K562 (cell line): ENCODE measurements around the gene GDNF. TPM values are rescaled to one million over a fixed set of nuclear protein-coding genes. Genes with fewer than 3 reads are reported as not detected.

Source experiments
- ATAC-seq: fragments of 200-7000 bp; cut with Tn5 transposase; 3 replicates; pipeline ENCODE4 v1.9.1; 2020; ENCODE audit warnings: moderate library complexity
- BruUV-seq: library from RNA; stranded (reverse); fragments of 400-500 nt; replicated peaks from 2 replicates; lab custom pipeline; 2021; lab: Mats Ljungman, UMichigan
- CTCF ChIA-PET: fragments of 300-600 bp; formaldehyde crosslinking; extraction: SDS; loops from one replicate; lab custom pipeline; 2021; ENCODE audit warnings: low intra/inter-chr PET ratio; lab: Yijun Ruan, JAX
- POLR2A ChIA-PET: fragments of 300-600, 350-650 bp; sonication (Branson Sonifier 250); formaldehyde crosslinking; extraction: SDS; loops from one replicate; lab custom pipeline; 2021; ENCODE audit warnings: antibody characterized with exemption, inconsistent platforms; lab: Yijun Ruan, JAX
- DNase-seq, 4 experiments: peaks; one replicate each; pipeline versions ENCODE4 v3.0.0 to v3.0.0-alpha.2; 2011 to 2018; ENCODE audit warnings: low spot score in 3 of 4, mixed read lengths in 3 of 4; ENCODE audit errors: extremely low read depth in 1 of 4
- FAIRE-seq: peaks from 2 replicates; lab custom pipeline; 2011; peaks lifted over from hg19 to GRCh38; lab: Jason Lieb, UNC
- H2AFZ ChIP-seq: 2 replicates; pipeline ENCODE4 v1.6.0; 2011; ENCODE audit warnings: low read depth, low read length, control low read depth, inconsistent platforms
- H3K27ac ChIP-seq: fragments of 200-600 bp; 3 replicates; pipeline ENCODE4 v1.8.0; 2011; ENCODE audit warnings: low read depth, mild to moderate bottlenecking, control low read depth, inconsistent platforms, low read length, moderate library complexity, mixed read lengths; ENCODE audit errors: extremely low read depth
- H3K27me3 ChIP-seq, 2 experiments: fragments of 300-600 bp in 1 of 2; 2 replicates in 1 of 2; 3 replicates in 1 of 2; pipeline versions ENCODE4 v1.6.0 to v1.8.0; 2011; ENCODE audit warnings: inconsistent platforms in 2 of 2, low read length in 2 of 2, mild to moderate bottlenecking in 1 of 2, mixed read lengths in 1 of 2, moderate library complexity in 1 of 2; ENCODE audit not compliant: control insufficient read depth in 2 of 2, insufficient read depth in 2 of 2
- H3K36me3 ChIP-seq: fragments of 300-600 bp; 3 replicates; pipeline ENCODE4 v1.8.0; 2011; ENCODE audit warnings: mild to moderate bottlenecking, low read length, inconsistent platforms; ENCODE audit not compliant: control insufficient read depth, insufficient read depth
- H3K4me1 ChIP-seq, 2 experiments: fragments of 200-600 bp in 1 of 2; replicated peaks in 1 of 2; 2 replicates in 1 of 2; 3 replicates in 1 of 2; pipeline versions ENCODE4 v1.5.1 to v1.8.0; 2011; ENCODE audit warnings: inconsistent platforms in 2 of 2, low read length in 2 of 2, mild to moderate bottlenecking in 1 of 2, mixed read lengths in 1 of 2, moderate library complexity in 1 of 2; ENCODE audit not compliant: control insufficient read depth in 2 of 2, insufficient read depth in 2 of 2
- H3K4me2 ChIP-seq: 2 replicates; pipeline ENCODE4 v1.6.1; 2011; ENCODE audit warnings: low read length, control low read depth, inconsistent platforms, mixed read lengths; ENCODE audit not compliant: insufficient read depth
- H3K4me3 ChIP-seq: fragments of 200-600 bp; sonication (generic), shearing (Covaris generic); 2 replicates; pipeline ENCODE4 v1.5.1; 2016; ENCODE audit warnings: control low read depth, inconsistent platforms
- H3K79me2 ChIP-seq: fragments of 200-600 bp; 3 replicates; pipeline ENCODE4 v1.8.0; 2011; ENCODE audit warnings: low read length, inconsistent platforms; ENCODE audit not compliant: control insufficient read depth, insufficient read depth
- H3K9ac ChIP-seq, 2 experiments: 2 replicates each; pipeline versions ENCODE4 v1.6.0 to v1.6.1; 2011; ENCODE audit warnings: low read depth in 2 of 2, low read length in 2 of 2, control low read depth in 1 of 2, inconsistent platforms in 1 of 2, mild to moderate bottlenecking in 1 of 2, mixed read lengths in 1 of 2; ENCODE audit not compliant: insufficient read depth in 1 of 2
- H3K9me1 ChIP-seq: one replicate; pipeline ENCODE4 v1.6.0; 2011; ENCODE audit warnings: inconsistent platforms, mild to moderate bottlenecking, low read length, moderate library complexity; ENCODE audit not compliant: control insufficient read depth, insufficient read depth
- H3K9me3 ChIP-seq: replicated peaks from 2 replicates; pipeline ENCODE4 v1.5.1; 2011; ENCODE audit warnings: low read depth, low read length, inconsistent platforms; ENCODE audit not compliant: control insufficient read depth, insufficient read depth
- H4K20me1 ChIP-seq: replicated peaks from 2 replicates; pipeline ENCODE4 v1.6.1; 2011; ENCODE audit warnings: low read length, inconsistent platforms, mixed read lengths; ENCODE audit not compliant: control insufficient read depth, insufficient read depth
- EHMT2 ChIP-seq: fragments of 450-650 bp; IDR thresholded peaks from 2 replicates; pipeline ENCODE4 v1.6.1; 2018; ENCODE audit warnings: antibody characterized with exemption
- ELF1 ChIP-seq: fragments of 200-800 bp; sonication (Bioruptor generic); IDR thresholded peaks from 2 replicates; pipeline ENCODE4 v1.6.1; 2016; ENCODE audit warnings: missing genetic modification characterization, missing compliant biosample characterization
- ELK1 ChIP-seq: sonication (generic); formaldehyde crosslinking; IDR thresholded peaks from 2 replicates; pipeline ENCODE4 v1.8.1; 2022; ENCODE audit warnings: missing genetic modification reagents
- HES1 ChIP-seq: fragments of 450-650 bp; IDR thresholded peaks from 2 replicates; pipeline ENCODE4 v1.6.1; 2016; ENCODE audit warnings: low read depth, mild to moderate bottlenecking, moderate library complexity
- MBD1 ChIP-seq: fragments of 250-450 bp; sonication (Bioruptor Pico); IDR thresholded peaks from 2 replicates; pipeline ENCODE4 v1.8.0; 2022; ENCODE audit warnings: inconsistent platforms
- NCOA6 ChIP-seq: fragments of 450-650 bp; IDR thresholded peaks from 2 replicates; pipeline ENCODE4 v1.6.1; 2017; ENCODE audit warnings: mild to moderate bottlenecking
- NEUROD1 ChIP-seq: fragments of 150-350 bp; IDR thresholded peaks from 2 replicates; pipeline ENCODE4 v1.6.1; 2014; ENCODE audit warnings: borderline replicate concordance, low read length, low read depth; ENCODE audit not compliant: partially characterized antibody
- PHB ChIP-seq: fragments of 250-450 bp; sonication (Bioruptor Pico); IDR thresholded peaks from 2 replicates; pipeline ENCODE4 v1.5.0; 2021
- SMARCA5 ChIP-seq: fragments of 450-650 bp; IDR thresholded peaks from 2 replicates; pipeline ENCODE4 v1.6.1; 2016
- SP2 ChIP-seq: IDR thresholded peaks from 2 replicates; pipeline ENCODE4 v1.6.1; 2011; ENCODE audit warnings: mild to moderate bottlenecking, low read depth, low read length, moderate library complexity; ENCODE audit not compliant: poor library complexity, severe bottlenecking; ENCODE audit errors: extremely low read depth
- TBL1XR1 ChIP-seq, 2 experiments: IDR thresholded peaks; 2 replicates each; pipeline ENCODE4 v1.6.1; 2012; ENCODE audit warnings: improper control_type of control experiment in 2 of 2, low read length in 2 of 2, mild to moderate bottlenecking in 1 of 2
- TFE3 ChIP-seq: fragments of 450-650 bp; formaldehyde crosslinking; IDR thresholded peaks from 2 replicates; pipeline ENCODE4 v1.4.0; 2020; ENCODE audit warnings: mild to moderate bottlenecking, mixed read lengths
- WHSC1 ChIP-seq: IDR thresholded peaks from one replicate; pipeline ENCODE4 v1.6.1; 2012; ENCODE audit warnings: low read length, control low read depth, inconsistent platforms
- WGBS: fragments of 100-300 bp; shearing (Covaris generic); methylation state at CpG from one replicate; pipeline ENCODE4 v1.1.6; 2016; ENCODE audit warnings: low coverage, mixed read lengths; ENCODE audit not compliant: insufficient coverage; ENCODE audit errors: missing lambda C conversion rate; 5-methylcytosine and 5-hydroxymethylcytosine counted together
- in situ Hi-C: fragments of 300-500 bp; cut with MboI; formaldehyde crosslinking; loops from 4 replicates; pipeline ENCODE4 v1.15.0; 2018; ENCODE audit warnings: inconsistent platforms, mixed read lengths
- intact Hi-C: fragments of 100-400 bp; cut with micrococcal nuclease; formaldehyde crosslinking; loops from 2 replicates; pipeline ENCODE4 v1.14.2; 2022
- polyA plus RNA-seq, 8 experiments: library from polyadenylated mRNA; depleted of rRNA in 4 of 8; stranded (reverse) in 5 of 8; unstranded in 3 of 8; fragments of >200 nt; fragmentation: Nextera tagmentation in 2 of 8; fragmentation: Illumina TruSeq in 1 of 8; extraction: Ambion mirVana in 2 of 8; extraction: Trizol in 1 of 8; gene quantifications; 2 replicates each; pipeline versions ENCODE4 v1.2.1 to v1.2.3, GENCODE V29; 2011 to 2014; ENCODE audit warnings: inconsistent platforms in 1 of 8, missing spikeins in 1 of 8
- total RNA-seq, 7 experiments: library from RNA; depleted of rRNA in 6 of 7; stranded (reverse); fragments of >200 nt in 6 of 7; fragmentation: Illumina TruSeq in 2 of 7; extraction: Trizol in 2 of 7; gene quantifications; 2 replicates each; pipeline versions ENCODE4 v1.2.1 to v1.2.3, GENCODE V29; 2011 to 2021; ENCODE audit warnings: low replicate concordance in 1 of 7

Gene GDNF
- total and polyA plus RNA-seq, 9 of the 15 experiments (the other 6 are each of a cell fraction or from before 2014, with no cell fraction given): not detected

GRCh38 chr5:37767961-37768360 lies 71.9 kb downstream of the GDNF start:
- no peak overlapping the region for H2AFZ ChIP-seq
- DNase-seq: no peak
- H3K36me3 ChIP-seq: no peaks in the 10 kb centered on the region
- no TSS peak for BruUV-seq
- H4K20me1 ChIP-seq: no peaks in the 10 kb centered on the region
- H3K4me1 ChIP-seq: no peaks in the 10 kb centered on the region
- no peak overlapping the region for H3K4me3 ChIP-seq
- no peaks in the 10 kb centered on the region for H3K79me2 ChIP-seq
- H3K9me1 ChIP-seq: no peaks in the 10 kb centered on the region
- ChIA-PET POLR2A (no interaction called here), CTCF (no interaction called here)
- no peak for ATAC-seq
- no peak overlapping the region for H3K4me2 ChIP-seq
- H3K9me3 ChIP-seq: no peaks in the 10 kb centered on the region
- no peak overlapping the region for H3K27ac ChIP-seq
- FAIRE-seq: no peak
- no peak for TF ChIP-seq EHMT2
- no peak for TF ChIP-seq SP2
- TF ChIP-seq WHSC1: no peak
- no peak for TF ChIP-seq HES1
- WGBS: 0% methylated on average over 4 of the region's 4 CpGs
- in situ Hi-C loops (no loop called here), intact Hi-C loops (no loop called here)
- no peak overlapping the region for H3K9ac ChIP-seq
- H3K27me3 ChIP-seq: no peaks in the 10 kb centered on the region; a peak in 1 of 5 replicates

- Histone ChIP-seq H3K9me1 (no peaks in the 10 kb centered on the region), H3K79me2 (no peaks in the 10 kb centered on the region), H3K9me3 (no peaks in the 10 kb centered on the region), H3K4me3 (no peak overlapping the region), H2AFZ (no peak overlapping the region), H3K27me3 (no peaks in the 10 kb centered on the region; a peak in 1 of 5 replicates), H3K27ac (no peak overlapping the region), H3K9ac (no peak overlapping the region), H3K4me1 (no peaks in the 10 kb centered on the region), H3K4me2 (no peak overlapping the region), H3K36me3 (no peaks in the 10 kb centered on the region), H4K20me1 (no peaks in the 10 kb centered on the region)
- intact Hi-C loops (no loop called here), in situ Hi-C loops (no loop called here)
- ChIA-PET POLR2A (no interaction called here), CTCF (no interaction called here)
- ATAC-seq: no peak
- no peak for DNase-seq
- BruUV-seq: no TSS peak
- FAIRE-seq: no peak
- 2% methylated on average over 3 of the region's 3 CpGs for WGBS
- TF ChIP-seq ELF1 (tag): no peak
- no peak for TF ChIP-seq SMARCA5
- no peak for TF ChIP-seq TBL1XR1 (IDR thresholded peaks at IDR 0.05; ENCODE audit: low read length in 2 of 2)
- TF ChIP-seq MBD1 (CRISPR knock-in tag): no peak
- no peak for TF ChIP-seq TFE3 (CRISPR knock-in tag)
- no peak for TF ChIP-seq NCOA6
- no peak for TF ChIP-seq ELK1 (CRISPR knock-in tag)
- TF ChIP-seq PHB (CRISPR knock-in tag): no peak
- no peak for TF ChIP-seq NEUROD1
Measured at GRCh38 chr5:37767251-37767650, 72.6 kb downstream of the GDNF start.
